Hematopoietic multipotent progenitor cell treated with erythropoietin and hydrocortisone succinate and interleukin-3 and kit ligand, for 17 days (in vitro differentiated cells): ENCODE data around the gene IFNK.

ENCODE experiments used
- DNase-seq: peaks from one replicate; pipeline ENCODE4 v3.0.0-alpha.2; 2015; ENCODE audit warnings: low spot score

IFNK gene

GRCh38 chr9:27514551-27514950 is 9.5 kb upstream of the IFNK start:
- no peak for DNase-seq

- DNase-seq: no peak
Measured at GRCh38 chr9:27518006-27518405, 6.1 kb upstream of the IFNK start.

DNA sequence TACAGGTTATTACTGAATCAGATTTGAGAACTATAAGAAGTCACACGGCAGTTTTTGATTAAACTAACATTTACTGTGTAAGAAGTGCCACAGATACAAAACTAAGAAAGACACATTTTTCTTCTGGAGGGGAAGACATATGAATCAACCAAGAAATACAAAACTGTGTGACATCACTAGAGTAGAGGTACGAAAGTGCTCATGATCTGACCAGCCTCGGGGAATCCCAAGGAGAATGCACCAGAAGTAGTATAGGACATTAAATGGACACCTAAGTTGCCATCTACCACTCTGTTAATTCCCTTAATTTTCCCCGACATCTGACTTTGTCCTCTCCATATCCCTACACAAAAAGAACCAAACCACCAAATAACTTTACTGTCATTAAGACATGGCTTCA is 5.3 kb upstream of the IFNK start:
- DNase-seq: no peak

DNA sequence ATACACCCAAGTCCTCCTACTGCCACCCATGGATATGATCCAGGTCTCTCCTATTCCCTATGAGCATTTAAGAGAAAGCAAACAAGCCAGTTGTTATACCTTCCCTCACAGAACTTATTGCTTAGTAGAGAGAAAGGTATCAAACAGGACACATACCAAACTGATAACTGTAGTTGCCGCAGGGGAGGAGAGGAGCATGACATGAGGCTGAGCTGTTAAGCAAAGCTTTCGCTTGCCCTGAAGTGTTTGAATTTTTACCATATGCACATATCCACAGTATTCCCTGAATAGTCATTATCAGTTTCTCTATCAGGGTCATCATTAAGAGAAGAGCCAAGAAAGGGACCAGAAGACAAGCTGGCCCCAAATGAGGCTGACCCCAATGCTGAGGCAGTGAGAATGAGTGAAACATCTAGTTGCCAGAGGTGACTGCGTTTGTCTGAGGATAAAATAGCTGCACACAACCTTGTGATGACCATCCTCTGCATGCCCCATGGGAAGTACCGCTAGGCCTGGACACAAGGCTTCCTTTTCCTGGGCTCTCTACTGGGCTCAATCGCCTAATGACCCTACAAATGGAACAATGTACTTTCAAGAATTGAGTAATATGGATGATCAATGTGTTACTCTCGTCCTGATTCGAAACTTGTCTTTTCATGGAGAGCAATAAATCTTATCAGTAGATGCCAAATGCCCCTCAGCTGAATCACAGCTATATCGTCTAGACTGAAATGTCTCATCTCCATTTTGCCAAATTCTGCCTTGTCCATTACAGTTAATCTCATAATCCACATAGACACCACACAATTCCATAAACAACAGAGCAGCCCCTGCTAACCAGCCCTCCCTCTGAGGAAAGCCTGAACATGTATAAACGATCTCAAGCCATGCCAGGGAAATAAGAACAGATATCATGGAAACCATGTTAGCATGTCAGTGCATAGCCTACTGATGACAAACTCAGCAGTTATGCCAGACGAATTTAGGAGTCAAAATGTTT is 4.3 kb upstream of the IFNK start:
- DNase-seq: no peak

DNA sequence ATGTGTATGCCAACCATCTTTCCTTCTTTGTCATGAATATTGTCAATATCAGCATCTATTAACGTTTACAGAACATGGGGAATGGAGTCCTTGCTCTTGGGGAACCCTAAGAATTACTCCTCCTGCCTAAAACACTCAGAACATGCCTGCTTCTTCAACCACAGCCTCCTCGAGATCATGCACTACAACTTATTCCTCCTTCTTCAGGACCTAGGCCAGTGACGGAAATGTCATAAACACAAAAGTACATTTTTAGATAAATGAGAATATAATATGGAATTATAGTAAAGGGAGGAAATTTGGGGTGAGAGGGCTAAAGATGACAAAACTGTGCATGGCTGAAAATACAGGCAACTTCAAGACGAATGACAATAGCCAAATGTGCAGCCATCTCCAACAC is 3.1 kb upstream of the IFNK start:
- no peak for DNase-seq

DNA sequence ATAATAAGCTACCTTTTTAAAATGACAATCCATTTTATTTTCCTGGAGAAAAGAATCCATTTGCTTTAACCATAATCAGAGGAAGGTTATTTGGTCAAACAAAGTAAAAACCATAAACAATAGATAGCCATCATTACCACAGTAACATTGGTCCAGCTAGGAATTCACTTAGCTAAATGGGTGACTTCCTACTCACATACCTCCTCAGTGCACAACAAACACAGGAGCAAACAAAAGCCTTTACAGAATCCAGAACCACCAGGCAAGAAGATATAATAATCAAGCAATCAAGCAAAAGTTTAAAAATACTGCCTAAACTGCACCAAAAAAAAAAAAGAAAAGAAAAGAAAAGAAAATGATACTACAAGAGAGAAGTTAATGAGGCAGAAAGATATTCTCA is 949 bp upstream of the IFNK start:
- no peak for DNase-seq

GRCh38 chr9:27527702-27528075 is 3.6 kb downstream of the IFNK start:
- no peak for DNase-seq

DNA sequence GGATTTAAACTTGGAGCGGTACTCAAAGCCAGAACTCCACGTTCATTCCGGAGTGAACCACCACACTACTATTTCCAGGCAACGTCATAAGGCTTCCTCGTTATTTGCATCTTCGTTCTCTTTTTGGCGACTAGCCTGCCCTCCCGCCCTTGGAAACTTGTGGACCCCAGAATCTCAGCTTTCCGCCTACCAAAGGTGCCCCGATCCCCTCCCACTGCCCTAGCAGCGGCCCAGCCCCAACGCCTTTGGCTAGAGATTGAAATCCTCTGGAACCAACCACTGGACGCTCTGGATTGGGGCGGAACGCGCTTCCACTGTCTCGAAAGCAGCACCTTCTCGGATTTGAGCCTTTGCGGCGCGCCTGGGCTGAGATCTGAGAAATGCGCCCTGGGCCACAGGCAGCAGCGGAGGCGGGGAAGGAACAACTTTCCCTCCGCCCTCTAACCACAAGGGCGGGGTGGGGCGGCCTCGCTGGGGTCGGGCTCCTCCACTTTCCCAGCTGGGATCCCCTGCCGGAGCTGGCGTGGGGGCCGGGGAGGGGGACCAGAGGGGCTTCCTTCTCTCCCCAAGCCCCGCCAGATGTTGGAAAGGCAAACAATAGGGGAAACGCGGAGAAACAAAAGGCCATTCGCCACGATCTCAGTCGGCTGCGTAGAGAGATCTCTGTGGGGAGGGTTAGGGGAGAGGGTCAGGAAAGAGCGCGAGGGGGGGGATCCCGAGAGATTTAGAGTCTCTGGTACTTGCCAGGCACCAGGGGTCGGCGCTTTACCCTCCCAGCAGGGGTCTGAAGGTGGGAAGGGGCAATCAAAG is 4.2 kb downstream of the IFNK start:
- DNase-seq: no peak

DNA sequence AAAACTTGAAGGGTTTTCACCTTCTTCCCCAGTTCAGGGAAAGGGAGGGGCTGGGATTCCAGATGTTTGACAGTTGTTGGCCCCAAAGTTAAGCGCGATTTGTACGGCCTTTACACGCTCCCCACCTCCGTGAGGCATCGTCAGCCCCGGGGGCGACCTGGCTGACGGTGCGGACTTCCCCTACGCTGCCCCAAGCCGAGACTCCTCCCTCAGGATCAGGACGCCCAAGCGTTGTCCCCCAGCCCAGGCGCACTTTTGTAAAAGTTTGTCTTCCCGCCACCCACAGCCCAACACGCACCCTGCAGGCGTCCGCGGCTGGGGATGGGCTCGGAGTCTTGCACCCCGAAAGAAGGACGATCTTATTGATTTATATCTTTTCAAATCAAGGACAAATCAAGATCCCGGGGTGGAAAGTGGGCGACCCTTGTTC is 4.8 kb downstream of the IFNK start:
- DNase-seq: no peak

DNA sequence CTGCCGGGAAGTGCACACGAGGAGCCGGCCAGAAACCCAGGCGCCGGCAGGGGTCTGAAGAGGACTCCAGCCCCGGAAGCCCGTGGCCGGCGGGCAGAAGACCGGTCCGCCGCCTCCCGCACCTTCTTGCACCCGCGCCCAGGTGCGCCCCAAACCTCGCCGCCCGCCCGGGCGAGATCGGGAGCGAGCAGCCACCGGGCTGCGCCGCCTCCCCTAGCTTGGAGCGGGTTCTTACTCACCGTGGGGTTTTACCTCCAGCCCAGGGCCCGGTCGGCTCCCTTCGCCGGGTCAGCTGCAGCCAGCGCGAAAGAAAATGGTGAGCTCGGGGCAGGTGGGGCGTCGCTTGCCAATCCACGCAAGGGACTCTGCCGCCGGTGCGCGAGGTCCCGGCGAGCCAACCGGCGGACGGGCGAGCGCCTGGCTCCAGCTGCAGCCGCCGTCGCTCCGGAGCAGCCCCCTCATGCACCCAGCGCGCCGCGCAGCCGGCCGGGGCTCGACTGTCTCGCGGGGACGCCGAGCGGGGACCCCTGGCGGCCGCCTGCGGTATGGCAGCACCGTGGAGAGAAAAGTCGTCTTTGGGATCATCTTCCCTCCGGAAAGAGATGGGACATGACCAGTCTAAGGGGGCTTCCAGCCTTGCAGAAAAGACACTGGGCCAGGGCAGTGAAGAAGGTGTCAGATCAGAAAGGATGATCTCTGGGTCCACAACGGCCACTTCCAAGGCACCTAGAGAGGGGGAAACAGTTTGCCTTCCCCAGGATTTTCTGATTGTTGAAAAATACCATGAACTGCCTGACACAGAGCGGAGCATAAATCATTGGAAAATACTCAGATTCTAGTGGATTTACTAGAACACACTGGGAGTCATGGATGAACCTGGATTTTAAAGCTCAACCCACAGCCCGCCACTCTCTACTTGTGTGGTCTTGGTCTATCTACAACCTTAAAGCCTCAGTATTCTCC is 5.5 kb downstream of the IFNK start, which contains the start of gene MOB3B:
Gene MOB3B, minus strand, starts transcription at position 499 of the 963 bp plus-strand sequence. CDS start 74,264 bp downstream, outside the sequence.
- peak; percentile 62 for DNase-seq

DNA sequence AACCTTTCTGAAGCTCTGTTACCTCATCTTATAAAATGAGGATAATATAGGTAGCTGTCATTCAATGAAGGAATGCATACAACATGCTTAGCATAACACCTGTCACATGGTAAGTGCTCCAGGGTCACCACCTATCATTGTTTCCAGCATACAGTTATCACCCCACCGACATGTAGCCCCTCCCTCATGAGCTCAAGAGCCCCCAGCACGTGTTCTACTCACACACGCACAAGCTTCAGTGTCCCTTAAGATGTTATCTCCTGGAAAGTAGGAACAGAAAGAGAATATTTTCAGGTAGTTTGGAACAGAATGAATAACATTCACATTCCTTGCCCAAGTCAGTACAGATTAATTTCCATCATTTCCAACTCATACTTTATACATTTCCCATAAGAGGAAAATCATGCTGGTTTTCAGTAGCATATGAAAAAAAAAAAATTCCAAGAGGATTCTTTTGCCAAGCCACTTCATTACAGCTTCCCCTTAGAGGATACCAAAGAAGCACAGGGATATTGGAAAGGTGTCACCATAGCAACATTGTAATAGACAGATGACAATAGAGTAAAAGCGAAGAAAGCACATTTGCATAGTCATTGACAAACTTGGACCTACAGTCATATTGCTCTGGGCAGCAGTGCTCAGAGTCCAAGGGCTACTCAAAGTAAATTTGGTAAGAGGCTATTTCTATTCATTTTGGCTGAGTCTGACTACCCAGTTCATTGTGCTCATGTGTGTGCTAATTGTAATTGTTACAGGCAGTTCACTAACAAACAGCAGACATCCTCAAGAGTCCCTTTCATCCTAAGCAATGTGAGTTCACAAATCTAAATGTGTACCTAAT is 7.0 kb downstream of the IFNK start:
- DNase-seq: no peak

GRCh38 chr9:27532046-27532445 is 8.0 kb downstream of the IFNK start:
- no peak for DNase-seq

- DNase-seq: no peak
Measured at GRCh38 chr9:27533311-27533710, 9.2 kb downstream of the IFNK start.

- no peak for DNase-seq
Measured at GRCh38 chr9:27534131-27534530, 10.0 kb downstream of the IFNK start.

DNA sequence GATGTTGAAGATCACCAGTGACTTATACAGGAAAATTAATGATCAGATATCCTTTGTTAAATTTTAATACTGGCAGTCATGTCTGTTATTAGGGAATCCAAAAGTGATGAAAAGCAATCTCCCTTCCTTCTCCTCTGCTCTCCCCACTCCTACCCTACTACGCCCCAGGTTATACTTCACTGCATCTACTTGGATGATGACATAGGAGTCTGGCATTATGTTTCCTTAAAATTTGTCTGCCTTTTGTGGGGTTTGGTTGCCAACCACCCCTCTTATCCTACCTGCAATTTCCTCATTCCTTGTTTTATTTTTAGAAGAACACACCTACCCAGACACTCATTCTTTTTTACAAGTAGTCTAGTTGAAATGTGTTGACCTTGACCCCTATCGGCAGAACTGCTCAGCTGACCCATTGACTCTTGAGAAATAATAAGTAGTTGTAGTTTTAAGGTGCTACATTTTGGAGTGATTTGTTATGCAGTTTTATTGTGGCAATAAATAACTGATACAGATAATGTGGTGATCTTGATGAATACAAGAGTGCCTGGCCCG is 10.6 kb downstream of the IFNK start:
- no peak for DNase-seq

DNA sequence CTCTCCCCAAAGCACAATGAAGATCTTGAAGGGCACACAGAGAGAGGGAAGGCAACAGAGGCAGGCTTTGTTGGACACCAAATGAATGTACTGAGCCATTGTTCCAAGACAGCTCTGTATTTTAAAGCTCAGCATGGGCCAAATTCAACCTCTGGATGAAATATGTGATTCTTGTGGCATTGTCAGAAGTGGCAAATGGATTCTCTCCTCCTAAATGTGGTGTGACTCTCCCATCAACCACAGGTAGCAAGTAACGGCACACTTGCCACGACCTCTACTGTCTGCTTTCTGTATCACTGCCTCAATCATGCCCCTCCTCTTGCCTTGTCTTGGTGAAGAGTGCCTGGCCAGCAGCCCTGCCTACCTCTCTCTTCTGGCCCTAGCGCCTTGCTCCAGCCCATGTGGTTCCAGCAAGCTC is 11.6 kb downstream of the IFNK start:
- no peak for DNase-seq

DNA sequence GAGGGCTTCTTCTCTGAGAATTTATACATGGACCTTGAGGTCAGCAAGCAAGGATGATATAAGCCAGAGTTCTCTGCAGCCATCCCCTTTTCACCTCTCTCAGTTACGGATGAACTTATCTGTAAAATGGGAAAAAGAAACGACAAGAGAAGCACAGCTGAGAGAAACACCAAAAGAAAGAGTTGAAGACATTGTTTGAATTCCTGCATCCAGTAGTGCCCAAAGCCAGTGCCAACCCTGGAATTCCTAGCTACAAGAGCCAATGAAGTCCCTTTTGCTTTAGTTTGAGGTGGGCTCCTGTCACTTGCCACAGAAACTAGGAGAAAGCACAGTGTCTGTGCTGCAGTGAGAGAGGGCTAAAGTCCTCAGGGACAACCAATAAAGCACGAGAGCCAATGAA is 12.1 kb downstream of the IFNK start:
- DNase-seq: no peak

- DNase-seq: no peak
Measured at GRCh38 chr9:27537027-27537435, 12.9 kb downstream of the IFNK start.

- no peak for DNase-seq
Measured at GRCh38 chr9:27537756-27538155, 13.7 kb downstream of the IFNK start.

DNA sequence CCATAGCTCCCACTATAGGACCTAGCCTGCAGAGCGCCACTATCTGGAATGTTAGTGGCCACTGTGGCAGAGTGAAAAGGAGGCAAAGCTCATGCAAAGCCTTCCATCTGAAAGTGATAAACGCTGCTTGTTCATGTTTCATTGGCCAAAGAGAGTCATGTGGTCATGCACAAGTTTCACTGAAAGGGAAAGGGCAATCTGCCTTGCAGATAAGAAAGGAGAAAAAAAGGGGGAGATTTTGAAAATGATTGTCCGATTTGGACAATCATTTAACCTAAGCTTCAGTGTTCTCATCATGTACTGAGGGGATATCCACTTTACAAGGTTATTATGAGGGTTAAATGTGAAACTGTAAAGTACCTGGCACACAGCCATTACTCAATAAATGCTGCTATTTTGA is 14.6 kb downstream of the IFNK start:
- DNase-seq: no peak
